ENCODE results near the gene AHNAK2. TPM values are rescaled to one million over a fixed set of nuclear protein-coding genes. Genes with fewer than 3 reads are reported as not detected.

AHNAK2 gene
- total RNA-seq, 1 experiment from 2014 or later, result 12.3 TPM

DNA sequence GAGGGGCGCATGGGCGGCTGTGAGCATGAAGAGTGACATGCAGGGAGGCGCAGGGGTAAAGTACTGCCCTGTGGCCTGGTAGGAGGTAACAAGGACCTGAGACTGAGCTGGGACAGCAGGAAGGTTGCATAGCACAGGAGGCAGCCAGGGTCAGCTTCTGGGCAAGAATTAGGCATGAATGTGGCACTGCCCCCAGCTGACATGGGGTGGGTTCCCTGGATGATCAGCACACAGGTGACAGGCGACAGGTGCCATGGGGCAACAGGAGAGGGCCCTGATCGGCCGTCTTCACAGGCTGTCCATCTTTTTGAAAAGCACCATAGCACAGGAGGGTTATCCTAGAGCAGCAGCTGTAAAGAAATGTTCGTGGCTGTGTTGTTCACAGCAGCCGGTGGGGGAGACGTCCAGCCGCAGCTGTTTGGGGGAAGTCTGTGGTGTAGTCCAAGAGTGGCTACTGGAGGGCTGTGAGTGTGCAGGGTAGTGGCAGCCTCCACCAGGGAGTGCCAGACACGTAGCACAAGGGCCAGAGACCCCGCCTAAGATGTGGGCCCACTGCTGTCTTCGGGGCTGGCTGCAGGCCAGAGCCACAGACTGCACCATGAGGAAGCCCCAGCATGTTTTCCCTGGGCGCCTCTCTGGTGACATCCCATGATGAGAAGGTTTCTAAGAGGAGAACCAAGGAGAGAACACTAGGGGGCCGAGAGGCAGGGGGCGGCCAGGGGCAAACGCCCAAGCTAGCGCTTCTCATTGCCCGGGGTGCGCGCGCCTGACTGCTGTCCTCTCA, 15.8 kb upstream of the AHNAK2 start:
- in situ Hi-C loops (cut with HindIII; ENCODE audit: low pct_unique_long_range_greater_than_20kb, low sequenced_read_pairs), result no loop called here
- DNase-seq (ENCODE audit: low read depth, low spot score), result no peak

DNA sequence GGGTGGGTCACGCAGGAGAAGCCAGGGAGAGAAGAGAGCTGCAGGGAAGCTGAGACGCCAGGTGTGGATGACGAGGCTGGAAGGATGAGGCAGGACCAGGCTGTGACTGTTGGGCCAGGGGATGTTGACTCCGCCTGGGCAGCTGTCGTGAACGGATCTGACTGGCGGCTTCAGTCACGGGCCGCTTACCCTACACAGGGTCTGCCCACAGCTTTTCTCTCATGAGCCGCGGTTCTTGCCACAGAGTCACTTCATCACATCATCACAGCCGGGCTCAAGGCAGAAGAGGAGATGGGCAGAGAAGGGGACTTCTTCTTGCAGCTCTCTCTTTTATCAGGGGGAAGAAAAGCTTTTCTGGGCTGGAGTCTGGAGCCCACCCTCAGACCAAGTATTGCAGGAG, 15.1 kb upstream of the AHNAK2 start:
- DNase-seq (ENCODE audit: low read depth, low spot score), result no peak
- in situ Hi-C loops (cut with HindIII; ENCODE audit: low pct_unique_long_range_greater_than_20kb, low sequenced_read_pairs), result no loop called here

DNA sequence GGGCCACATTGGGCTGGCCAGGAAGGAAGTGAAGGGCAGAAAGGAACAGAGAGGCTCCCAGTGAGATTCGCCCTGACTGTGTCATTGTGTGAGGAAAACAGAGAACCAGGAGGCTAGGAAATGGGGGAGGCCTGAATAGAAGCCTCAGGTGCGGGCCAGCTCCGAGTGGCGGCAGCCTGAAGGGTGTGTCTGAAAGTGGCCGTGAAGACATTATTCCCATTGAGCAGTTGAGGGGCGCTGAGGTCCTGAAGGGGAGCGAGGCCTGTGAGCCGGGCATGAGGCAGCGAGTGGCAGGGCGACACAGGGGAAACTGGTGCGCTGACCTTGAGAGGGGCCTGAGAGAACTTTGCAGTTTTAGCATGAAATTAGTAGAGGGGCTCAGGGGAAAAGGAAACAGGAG, 14.3 kb upstream of the AHNAK2 start:
- in situ Hi-C loops (cut with HindIII; ENCODE audit: low pct_unique_long_range_greater_than_20kb, low sequenced_read_pairs), result no loop called here
- DNase-seq (ENCODE audit: low read depth, low spot score), result no peak

DNA sequence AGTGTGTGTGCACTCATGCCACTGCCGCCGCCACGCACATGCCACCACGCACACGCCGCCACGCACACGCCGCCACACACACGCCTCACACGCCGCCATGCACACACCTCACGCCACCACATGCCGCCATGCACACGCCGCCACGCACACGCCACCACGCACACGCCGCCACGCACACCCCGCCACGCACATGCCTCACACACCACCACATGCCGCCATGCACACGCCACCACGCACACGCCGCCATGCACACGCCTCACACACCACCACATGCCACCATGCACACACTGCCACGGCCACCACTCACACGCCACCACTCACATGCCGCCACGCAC, 13.7 kb upstream of the AHNAK2 start:
- no peak for DNase-seq (ENCODE audit: low read depth, low spot score)
- in situ Hi-C loops (cut with HindIII; ENCODE audit: low pct_unique_long_range_greater_than_20kb, low sequenced_read_pairs), result no loop called here

DNA sequence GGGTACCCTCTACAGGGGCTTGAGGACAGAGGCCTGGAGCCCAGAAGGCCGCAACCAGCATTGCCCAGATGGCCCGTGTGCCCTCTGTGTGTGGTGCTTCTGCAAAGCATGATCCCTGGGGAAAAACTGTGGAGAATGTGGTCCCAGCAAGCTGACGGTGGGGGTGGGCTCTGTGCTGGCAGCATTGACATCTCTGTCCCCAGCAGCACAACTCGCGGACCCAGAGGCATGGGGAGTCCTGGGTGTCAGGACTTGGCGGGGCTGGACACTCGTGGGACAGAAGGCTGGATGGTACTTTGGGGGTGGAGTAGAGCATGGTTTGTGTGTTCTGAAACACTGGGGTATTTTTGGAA, 11.8 kb upstream of the AHNAK2 start:
- DNase-seq (ENCODE audit: low read depth, low spot score), result no peak
- in situ Hi-C loops (cut with HindIII; ENCODE audit: low pct_unique_long_range_greater_than_20kb, low sequenced_read_pairs), result no loop called here

DNA sequence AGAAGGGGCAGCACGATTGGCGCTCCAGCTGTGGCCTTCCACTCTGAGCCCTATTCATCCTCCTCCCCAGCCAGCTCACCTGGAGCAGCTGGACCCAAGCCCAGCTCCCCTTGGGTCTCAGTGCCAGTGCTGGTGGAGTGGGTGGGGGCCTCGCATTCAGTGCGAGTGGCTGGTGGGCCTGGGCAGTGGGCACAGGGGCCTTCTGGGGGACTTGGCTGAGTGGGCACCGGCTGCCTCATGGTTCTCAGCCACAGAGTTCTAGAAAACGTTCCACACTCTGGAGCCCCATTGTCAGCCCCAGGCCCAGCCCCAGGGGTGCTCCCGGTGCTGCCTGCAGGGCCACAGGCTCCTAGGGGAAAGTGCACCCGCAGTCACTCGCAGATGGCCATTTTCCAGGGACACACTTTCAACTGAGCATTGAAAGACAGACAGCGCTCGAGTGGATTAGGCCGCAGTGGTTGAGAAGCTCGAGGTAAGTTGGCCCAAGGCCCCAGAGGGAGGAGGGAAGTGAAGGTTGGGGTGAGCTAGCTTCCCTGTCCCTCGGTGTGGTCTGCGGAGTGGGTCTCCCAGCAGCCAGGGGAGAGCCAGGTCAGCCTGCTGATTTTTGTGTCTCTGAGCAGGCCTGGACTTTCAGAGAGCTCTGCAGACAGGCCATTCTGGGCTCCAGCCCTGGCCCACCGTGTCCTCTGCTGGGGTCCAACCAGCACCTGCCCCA, 11.2 kb upstream of the AHNAK2 start:
- in situ Hi-C loops (cut with HindIII; ENCODE audit: low pct_unique_long_range_greater_than_20kb, low sequenced_read_pairs), result no loop called here
- DNase-seq (ENCODE audit: low read depth, low spot score), result no peak

DNA sequence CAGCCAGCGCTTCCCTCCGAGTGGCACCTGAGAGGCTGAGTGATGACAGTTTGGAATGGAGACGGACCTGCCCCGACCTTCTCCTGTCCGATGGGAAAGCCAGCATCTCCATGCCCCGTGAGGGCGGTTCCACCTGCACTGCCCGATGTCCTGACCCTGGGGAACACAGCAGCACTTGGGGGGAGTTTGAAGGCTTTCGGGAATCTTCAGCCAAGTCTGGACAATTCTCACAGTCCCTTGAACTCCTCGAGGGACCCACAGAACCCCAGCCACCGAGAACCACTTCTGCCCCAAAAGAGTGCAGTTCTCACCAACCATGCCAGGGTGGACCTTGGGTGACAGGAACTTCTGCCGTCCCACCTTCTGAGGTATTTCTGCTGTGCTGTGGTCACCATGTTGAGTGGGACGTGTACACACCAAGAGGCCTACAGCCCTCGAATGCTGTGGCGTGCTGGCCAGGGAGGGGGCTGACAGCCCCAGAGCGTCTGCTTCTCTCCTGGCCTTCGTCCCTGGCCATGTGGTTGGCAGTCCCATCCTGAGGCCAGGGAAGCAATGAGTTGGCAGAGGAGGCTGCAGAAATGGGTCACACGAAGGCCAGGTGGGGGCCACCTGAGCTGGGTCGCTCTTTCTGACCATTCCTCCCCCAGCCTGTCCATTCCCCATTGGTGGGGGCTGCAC, 8.5 kb upstream of the AHNAK2 start:
- no peak for DNase-seq (ENCODE audit: low read depth, low spot score)
- in situ Hi-C loops (cut with HindIII; ENCODE audit: low pct_unique_long_range_greater_than_20kb, low sequenced_read_pairs), result no loop called here

DNA sequence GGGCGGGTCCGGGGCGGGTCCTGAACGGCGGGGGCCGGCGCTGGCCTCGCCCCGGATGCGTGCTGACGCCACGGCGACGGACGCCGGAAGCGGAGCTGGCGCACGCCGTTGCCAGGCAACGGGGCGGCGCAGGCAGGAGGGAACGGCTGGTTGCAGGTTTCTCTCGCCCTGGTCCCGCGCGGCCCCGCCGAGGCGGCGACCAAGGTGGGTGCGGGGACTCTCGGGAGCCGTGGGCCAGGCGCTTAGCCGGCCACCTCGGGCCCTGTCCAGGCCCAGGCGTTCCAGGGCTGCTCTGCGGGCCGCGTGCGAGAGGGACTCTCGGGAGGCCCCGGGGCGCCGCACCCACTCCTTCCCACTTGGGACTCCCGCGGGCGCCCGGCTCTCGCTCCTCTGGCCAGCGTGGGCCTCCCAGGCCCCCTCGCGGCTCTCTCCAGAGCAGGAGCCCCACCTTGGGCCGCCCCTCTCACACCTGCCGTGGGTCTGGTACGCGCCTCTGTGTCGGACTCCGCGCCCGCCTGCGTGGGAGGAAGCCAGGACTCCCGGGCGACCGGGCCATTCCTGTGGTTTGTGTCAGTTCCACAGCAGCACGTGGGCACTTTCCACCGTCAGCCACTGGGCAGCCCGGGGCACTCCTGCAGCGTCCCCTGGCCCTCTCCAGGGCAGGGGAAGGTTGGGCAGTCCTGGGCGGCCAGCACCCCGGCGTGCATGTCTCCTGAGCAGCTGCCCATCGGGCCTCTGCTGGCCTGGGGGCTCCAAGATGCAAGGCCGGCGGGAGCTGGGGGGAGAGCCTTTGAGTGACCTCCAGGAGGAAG, 7.7 kb upstream of the AHNAK2 start, which contains the start of gene CLBA1:
Gene CLBA1, plus strand, starts transcription at position 114 of the 812 bp plus-strand sequence. Its CDS starts 644 bp downstream, at position 758.
- peak; percentile 90 for DNase-seq (ENCODE audit: low read depth, low spot score)
- in situ Hi-C loops (cut with HindIII; ENCODE audit: low pct_unique_long_range_greater_than_20kb, low sequenced_read_pairs), result no loop called here

DNA sequence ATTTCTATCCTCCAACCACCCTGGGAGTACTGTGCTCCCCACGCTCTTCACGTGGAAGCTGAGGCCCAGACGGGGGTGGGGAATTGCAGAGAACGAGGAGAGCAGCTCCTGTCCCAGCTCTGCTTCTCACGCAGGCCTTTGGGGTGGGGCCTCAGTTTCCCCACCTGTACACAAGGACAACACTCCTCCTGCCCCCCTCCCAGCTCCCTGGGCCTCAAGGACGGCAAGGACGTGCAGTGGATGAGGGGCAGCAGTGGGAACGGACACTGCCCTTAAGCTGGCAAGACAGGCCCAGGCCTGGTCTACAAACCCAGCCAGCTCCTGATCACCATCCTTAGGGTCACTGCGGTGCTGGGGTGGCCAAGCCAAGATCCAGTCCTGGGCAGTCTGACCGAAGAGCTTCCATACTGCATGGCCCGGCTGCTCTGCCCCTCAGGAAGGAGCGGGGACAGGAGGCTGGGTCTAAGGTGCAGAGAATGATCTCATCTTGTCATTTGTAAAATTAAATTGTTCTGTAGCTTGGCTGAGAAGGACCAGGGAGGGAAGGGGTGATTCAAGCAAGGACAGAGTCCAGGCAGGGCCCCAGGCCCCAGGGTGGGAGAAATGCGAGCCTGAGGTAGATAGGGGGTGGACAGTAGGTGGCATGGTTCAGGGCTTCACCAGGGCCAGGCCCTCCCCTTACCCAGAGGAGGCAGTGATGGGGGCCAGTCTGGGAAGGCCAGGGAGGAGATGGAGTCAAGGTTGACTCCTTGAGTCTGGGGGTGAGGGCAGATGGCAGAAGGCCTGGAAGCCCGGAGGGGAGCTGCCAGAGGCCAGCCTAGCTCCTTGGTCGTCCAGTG, 6.1 kb upstream of the AHNAK2 start:
- no peak for DNase-seq (ENCODE audit: low read depth, low spot score)
- in situ Hi-C loops (cut with HindIII; ENCODE audit: low pct_unique_long_range_greater_than_20kb, low sequenced_read_pairs), result no loop called here

DNA sequence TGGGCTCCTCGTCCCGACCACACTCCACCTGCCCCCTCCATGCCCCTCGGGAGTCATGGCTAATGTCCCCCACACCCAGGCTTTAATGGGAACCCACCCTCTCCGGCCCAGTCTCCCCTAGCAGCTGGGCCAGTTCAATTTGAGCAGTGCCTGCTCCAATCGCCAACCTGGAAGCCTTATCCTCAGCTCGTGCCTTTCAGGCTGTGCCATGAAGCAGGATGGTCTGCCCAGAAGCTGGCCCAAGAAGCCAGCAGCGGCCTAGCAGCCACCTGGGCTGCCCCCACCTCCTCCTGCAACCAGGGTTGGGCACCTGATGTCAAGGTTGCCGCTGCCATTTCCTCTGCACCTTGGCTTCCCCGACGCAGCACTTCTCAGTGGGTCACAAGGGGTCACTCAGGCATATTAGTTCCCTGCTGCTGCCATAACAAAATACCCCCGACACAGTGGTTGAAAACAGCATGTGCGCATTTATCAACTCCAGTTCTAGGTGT, 5.1 kb upstream of the AHNAK2 start:
- in situ Hi-C loops (cut with HindIII; ENCODE audit: low pct_unique_long_range_greater_than_20kb, low sequenced_read_pairs), result no loop called here
- DNase-seq (ENCODE audit: low read depth, low spot score), result no peak

DNA sequence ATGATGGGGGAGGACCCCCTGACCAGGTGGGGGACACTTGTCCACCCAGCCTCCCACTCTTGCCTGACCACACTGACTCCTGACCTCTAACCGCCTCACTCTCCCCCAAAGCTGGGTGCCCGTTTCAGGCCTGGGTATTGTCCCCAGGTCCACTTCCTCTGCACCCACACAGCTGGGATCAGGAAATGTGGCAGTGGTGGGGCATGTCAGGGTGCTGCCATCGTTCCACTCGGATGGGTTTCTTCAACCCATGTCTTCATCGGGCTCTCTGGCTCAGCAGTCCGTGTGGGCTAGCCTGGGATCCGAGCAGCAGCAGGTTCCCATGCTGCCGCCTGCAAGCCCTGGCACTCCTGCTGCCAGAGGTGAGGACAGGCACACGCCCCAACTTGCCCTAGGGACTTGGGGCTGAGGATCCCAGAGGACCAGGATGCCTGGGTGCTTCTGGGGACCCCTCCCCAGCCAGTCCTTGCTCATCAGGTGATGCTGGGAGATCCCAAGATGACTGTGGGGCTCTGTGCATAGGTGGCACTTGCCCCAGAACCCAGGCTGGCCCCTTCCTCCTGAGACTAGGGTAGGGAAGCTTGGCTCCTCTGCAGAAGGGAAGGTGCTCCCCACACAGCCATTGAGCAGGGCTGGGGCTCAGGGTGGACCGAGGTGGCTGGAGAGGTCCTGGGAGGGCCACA, 4.5 kb upstream of the AHNAK2 start:
- DNase-seq (ENCODE audit: low read depth, low spot score), result no peak
- in situ Hi-C loops (cut with HindIII; ENCODE audit: low pct_unique_long_range_greater_than_20kb, low sequenced_read_pairs), result no loop called here

DNA sequence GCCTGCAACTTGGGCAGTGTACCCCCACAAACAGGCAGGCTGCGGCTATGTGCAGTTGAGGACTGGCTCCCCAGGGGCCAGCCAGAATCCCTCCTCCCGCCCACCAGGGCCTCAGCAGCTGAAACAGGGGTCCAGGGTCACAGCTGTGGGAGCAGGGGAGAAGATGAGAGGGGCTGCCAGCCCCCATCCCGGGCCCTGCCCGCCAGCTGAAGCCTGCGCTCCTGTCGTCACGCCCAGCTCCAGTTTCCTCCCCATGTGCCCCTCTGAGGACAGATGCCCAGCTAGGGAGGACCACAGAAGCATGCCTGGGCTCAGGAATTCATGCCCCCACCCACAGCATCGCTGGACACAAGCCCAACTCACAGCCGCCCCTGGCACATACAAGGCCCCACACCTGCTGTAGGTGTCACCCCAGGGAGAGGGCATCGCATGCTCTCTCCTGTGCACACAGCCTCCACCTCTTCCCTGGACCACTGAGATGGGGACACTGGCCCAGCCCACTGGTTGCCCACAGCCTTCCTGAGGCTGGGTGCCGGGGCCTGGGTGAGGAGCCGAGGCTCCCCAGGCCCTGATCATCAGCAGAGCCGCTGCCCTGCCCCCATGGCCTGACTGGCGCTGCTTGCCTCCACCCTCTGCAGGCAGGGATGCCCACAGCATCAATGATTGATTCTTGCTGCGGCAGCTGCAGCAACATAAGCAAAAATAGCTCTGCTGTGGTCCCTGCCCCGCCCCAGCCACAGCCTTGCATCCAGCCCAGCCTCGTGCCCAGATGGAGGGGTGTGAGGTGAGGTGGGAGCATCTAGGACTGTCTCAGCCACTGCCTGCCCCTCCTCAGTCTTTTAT, 3.7 kb upstream of the AHNAK2 start:
- no peak for DNase-seq (ENCODE audit: low read depth, low spot score)
- in situ Hi-C loops (cut with HindIII; ENCODE audit: low pct_unique_long_range_greater_than_20kb, low sequenced_read_pairs), result no loop called here

DNA sequence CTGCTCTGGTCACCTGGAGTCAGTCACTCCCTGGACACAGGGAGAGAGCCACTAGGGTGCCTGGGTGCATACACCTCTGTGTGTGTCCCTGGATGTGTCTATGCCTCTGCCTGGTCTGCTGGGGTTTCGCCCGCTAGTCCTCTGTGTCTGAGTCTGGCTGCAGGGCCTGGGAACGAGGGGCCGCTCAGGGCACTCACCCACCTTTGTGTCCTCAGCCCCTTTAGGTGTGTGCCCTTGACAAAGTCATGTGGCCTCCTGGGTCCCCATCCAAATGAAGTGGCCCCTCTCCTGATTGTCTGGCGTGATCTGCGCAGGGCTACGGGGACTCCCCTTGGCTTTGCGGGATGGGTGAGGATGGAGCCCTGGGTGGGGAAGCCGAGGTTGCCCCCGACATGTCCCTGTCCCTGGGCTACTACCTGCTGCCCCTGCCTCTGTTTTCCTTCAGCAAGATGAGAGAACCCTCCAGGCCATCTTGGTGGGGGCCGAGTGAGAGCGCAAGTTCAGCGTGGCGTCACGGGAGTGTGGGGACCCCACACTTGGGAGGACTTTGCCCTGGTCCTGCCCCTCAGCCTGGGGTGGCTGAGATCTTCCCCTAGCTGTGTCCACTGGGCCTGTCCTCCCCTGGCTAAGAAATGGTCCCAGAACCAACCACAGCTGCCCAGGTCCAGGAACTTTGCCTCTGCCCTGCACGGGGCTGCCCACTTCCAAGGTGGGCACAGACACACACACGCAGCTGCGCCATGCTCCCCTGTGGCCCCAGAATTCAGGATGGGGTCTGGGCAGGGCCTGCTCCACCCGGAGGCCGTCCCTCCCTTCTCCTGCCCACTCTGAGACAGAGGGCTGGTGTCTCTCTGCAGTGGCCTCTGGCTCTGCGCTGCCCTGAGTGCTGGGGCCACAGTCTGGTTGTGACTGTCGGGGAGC, 2.7 kb upstream of the AHNAK2 start:
- in situ Hi-C loops (cut with HindIII; ENCODE audit: low pct_unique_long_range_greater_than_20kb, low sequenced_read_pairs), result no loop called here
- DNase-seq (ENCODE audit: low read depth, low spot score), result no peak

DNA sequence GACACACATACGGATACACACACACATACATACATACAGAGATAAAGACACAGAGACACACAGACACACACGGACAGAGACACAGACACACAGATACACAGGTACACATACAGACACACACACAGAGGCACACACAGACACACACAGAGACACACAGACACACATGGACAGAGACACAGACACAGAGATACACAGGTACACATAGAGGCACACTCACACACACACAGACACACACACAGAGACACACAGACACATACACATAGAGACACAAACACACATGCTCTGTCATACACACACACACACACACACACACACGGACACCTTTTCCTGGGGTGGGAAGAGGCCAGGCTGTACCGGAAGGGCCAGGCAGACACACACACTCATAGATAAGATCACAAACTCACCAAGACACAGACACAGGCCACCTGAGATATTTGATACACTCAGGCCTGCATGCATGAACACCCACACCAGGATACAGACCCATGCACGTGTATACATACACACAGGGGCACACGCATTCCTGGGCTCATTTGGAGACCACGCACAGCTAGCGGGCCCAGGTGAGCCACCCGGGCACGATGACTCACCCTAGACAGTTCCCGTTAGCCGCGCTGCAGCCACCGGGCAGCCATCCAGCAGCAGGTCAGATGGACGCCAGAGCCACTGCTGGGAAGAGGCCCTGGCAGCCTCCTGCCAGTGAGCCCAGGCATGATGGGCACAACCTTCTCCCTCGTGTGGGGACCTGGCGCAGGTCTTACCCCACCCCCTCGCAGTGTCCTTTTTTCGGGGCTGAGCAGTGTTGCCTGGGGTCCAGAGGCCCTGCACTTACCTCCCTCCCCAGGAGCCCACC, 1.8 kb upstream of the AHNAK2 start:
- DNase-seq (ENCODE audit: low read depth, low spot score), result no peak

More for the DNA sequence above, 1.8 kb upstream of the AHNAK2 start:
- in situ Hi-C loops (cut with HindIII; ENCODE audit: low pct_unique_long_range_greater_than_20kb, low sequenced_read_pairs), result no loop called here
